Liver (tissue), 3 donors: ENCODE measurements around the gene FNBP1.

Source experiments
- CTCF ChIP-seq: fragments of 150-350 bp; IDR thresholded peaks from 2 replicates; pipeline ENCODE4 v1.5.1; 2017; ENCODE audit warnings: improper control_type of control experiment, low read depth, low read length; ENCODE audit not compliant: missing input control
- MAX ChIP-seq: IDR thresholded peaks from 2 replicates; pipeline ENCODE4 v1.6.1; 2016; ENCODE audit warnings: antibody characterized with exemption
- RAD21 ChIP-seq, 2 donors: IDR thresholded peaks; 2 replicates each; pipeline ENCODE4 v1.6.1; 2016; ENCODE audit warnings: antibody characterized with exemption in 2 of 2, mild to moderate bottlenecking in 2 of 2
- REST ChIP-seq: IDR thresholded peaks from 2 replicates; pipeline ENCODE4 v1.6.1; 2016; ENCODE audit warnings: antibody characterized with exemption, mild to moderate bottlenecking
- RXRA ChIP-seq, 2 donors: IDR thresholded peaks; 2 replicates each; pipeline ENCODE4 v1.6.1; 2017 to 2018; ENCODE audit warnings: antibody characterized with exemption in 2 of 2, mild to moderate bottlenecking in 1 of 2
- donor health status: healthy.
- donor health status: healthy.

- no peak for TF ChIP-seq CTCF
- TF ChIP-seq RXRA (IDR thresholded peaks at IDR 0.05): no peak
- no peak for TF ChIP-seq REST
- TF ChIP-seq RAD21 (IDR thresholded peaks at IDR 0.05): no peak
- no peak for TF ChIP-seq MAX
These were observed 182.1 kb downstream of the FNBP1 start for GRCh38 chr9:129860653-129861446.
